BLaER1 treated with 17β-estradiol and CSF1 and Interleukin-3, amounts not matched to agents 10 nM and 100 nM (cell line): ENCODE results near the gene MAS1L.

ENCODE experiments used
- H3K27ac ChIP-seq, 11 experiments: shearing (Covaris generic); formaldehyde crosslinking; 2 replicates each; pipeline ENCODE4 v1.8.1; 2022
- H3K27me3 ChIP-seq, 11 experiments: shearing (Covaris generic); formaldehyde crosslinking; 2 replicates each; pipeline ENCODE4 v1.8.1; 2022
- H3K36me3 ChIP-seq, 11 experiments: shearing (Covaris generic); formaldehyde crosslinking; 2 replicates each; pipeline ENCODE4 v1.8.1; 2022
- H3K4me1 ChIP-seq, 10 experiments: shearing (Covaris generic); formaldehyde crosslinking; 2 replicates each; pipeline ENCODE4 v1.8.1; 2022
- H3K4me2 ChIP-seq, 11 experiments: shearing (Covaris generic); formaldehyde crosslinking; 2 replicates each; pipeline ENCODE4 v1.8.1; 2022
- H3K4me3 ChIP-seq, 10 experiments: shearing (Covaris generic); formaldehyde crosslinking; 2 replicates each; pipeline ENCODE4 v1.8.1; 2022
- H3K9ac ChIP-seq, 11 experiments: shearing (Covaris generic); formaldehyde crosslinking; 2 replicates each; pipeline ENCODE4 v1.8.1; 2022
- H3K9me3 ChIP-seq, 11 experiments: shearing (Covaris generic); formaldehyde crosslinking; replicated peaks in 1 of 11; 2 replicates each; pipeline ENCODE4 v1.8.1; 2022
- H4K20me1 ChIP-seq, 11 experiments: shearing (Covaris generic); formaldehyde crosslinking; 2 replicates each; pipeline ENCODE4 v1.8.1; 2022
- Cebpa-rat ChIP-seq, 11 experiments: shearing (Covaris generic); IDR thresholded peaks; 2 replicates each; pipeline ENCODE4 v1.8.1; 2022

The MAS1L gene

GRCh38 chr6:29487660-29488059 lies at the start of gene MAS1L:
MAS1L (minus strand) TSS chr6:29487956; CDS start chr6:29487902, 54 bp downstream.
- Histone ChIP-seq H3K27me3 (no peaks in the 10 kb centered on the region), H3K9me3 (peaks cover 0 to 1% (median 0%) of the 10 kb centered on the region in 11 experiments; a peak in 5 of 22 replicates), H4K20me1 (no peaks in the 10 kb centered on the region), H3K4me1 (peaks cover 10 to 17% (median 12%) of the 10 kb centered on the region in 10 experiments; a peak in 18 of 20 replicates), H3K9ac (no peak within 1 kb of the TSS), H3K4me2 (no peak within 1 kb of the TSS), H3K4me3 (no peak within 1 kb of the TSS), H3K36me3 (no peaks in the 10 kb centered on the region), H3K27ac (no peak within 1 kb of the TSS)
- no peak for TF ChIP-seq Cebpa-rat (IDR thresholded peaks at IDR 0.05)

GRCh38 chr6:29532320-29532951 lies 44.7 kb upstream of the MAS1L start:
- Histone ChIP-seq H3K27ac (no peak overlapping the region), H3K4me2 (no peak overlapping the region), H3K36me3 (no peaks in the 10 kb centered on the region), H3K9ac (no peak overlapping the region), H3K27me3 (no peaks in the 10 kb centered on the region), H3K4me1 (no peaks in the 10 kb centered on the region), H3K4me3 (no peak overlapping the region), H4K20me1 (no peaks in the 10 kb centered on the region), H3K9me3 (no peaks in the 10 kb centered on the region)
- no peak for TF ChIP-seq Cebpa-rat (IDR thresholded peaks at IDR 0.05)

- TF ChIP-seq Cebpa-rat (IDR thresholded peaks at IDR 0.05) = no peak
- Histone ChIP-seq H3K9me3 (no peaks in the 10 kb centered on the region), H3K27me3 (no peaks in the 10 kb centered on the region), H3K36me3 (no peaks in the 10 kb centered on the region), H3K4me3 (no peak overlapping the region), H4K20me1 (no peaks in the 10 kb centered on the region), H3K4me1 (no peaks in the 10 kb centered on the region), H3K4me2 (no peak overlapping the region), H3K27ac (no peak overlapping the region), H3K9ac (no peak overlapping the region)
Observed at GRCh38 chr6:29531668-29532067, 43.9 kb upstream of the MAS1L start.

GRCh38 chr6:29530671-29531310 lies 43.0 kb upstream of the MAS1L start:
- Histone ChIP-seq H3K4me2 (no peak overlapping the region), H3K4me1 (no peaks in the 10 kb centered on the region), H3K36me3 (no peaks in the 10 kb centered on the region), H3K4me3 (no peak overlapping the region), H4K20me1 (no peaks in the 10 kb centered on the region), H3K27me3 (no peaks in the 10 kb centered on the region), H3K9ac (no peak overlapping the region), H3K9me3 (no peaks in the 10 kb centered on the region), H3K27ac (no peak overlapping the region)
- TF ChIP-seq Cebpa-rat (IDR thresholded peaks at IDR 0.05) = no peak

- Histone ChIP-seq H3K9ac (no peak overlapping the region), H3K4me2 (no peak overlapping the region), H3K36me3 (no peaks in the 10 kb centered on the region), H3K4me1 (no peaks in the 10 kb centered on the region), H3K27ac (no peak overlapping the region), H3K4me3 (no peak overlapping the region), H3K9me3 (no peaks in the 10 kb centered on the region), H4K20me1 (no peaks in the 10 kb centered on the region), H3K27me3 (no peaks in the 10 kb centered on the region)
- TF ChIP-seq Cebpa-rat (IDR thresholded peaks at IDR 0.05) = no peak
Observed at GRCh38 chr6:29529956-29530355, 42.2 kb upstream of the MAS1L start.

- Histone ChIP-seq H3K9ac (no peak overlapping the region), H3K36me3 (no peaks in the 10 kb centered on the region), H3K9me3 (no peaks in the 10 kb centered on the region; a peak in 1 of 22 replicates), H3K27me3 (no peaks in the 10 kb centered on the region), H3K4me2 (no peak overlapping the region), H3K4me1 (no peaks in the 10 kb centered on the region), H3K4me3 (no peak overlapping the region), H3K27ac (no peak overlapping the region), H4K20me1 (no peaks in the 10 kb centered on the region)
- TF ChIP-seq Cebpa-rat (IDR thresholded peaks at IDR 0.05) = no peak
Observed at GRCh38 chr6:29528988-29529560, 41.3 kb upstream of the MAS1L start.

GRCh38 chr6:29528300-29528931 lies 40.7 kb upstream of the MAS1L start:
- no peak for TF ChIP-seq Cebpa-rat (IDR thresholded peaks at IDR 0.05)
- H3K9ac ChIP-seq = no peak overlapping the region

GRCh38 chr6:29527564-29527963 lies 39.8 kb upstream of the MAS1L start:
- Histone ChIP-seq H3K4me3 (no peak overlapping the region), H3K4me1 (no peaks in the 10 kb centered on the region), H3K4me2 (no peak overlapping the region), H3K9ac (no peak overlapping the region), H4K20me1 (no peaks in the 10 kb centered on the region), H3K27me3 (no peaks in the 10 kb centered on the region), H3K27ac (no peak overlapping the region), H3K36me3 (no peaks in the 10 kb centered on the region), H3K9me3 (peaks cover 5 to 12% (median 10%) of the 10 kb centered on the region in 11 experiments; a peak in 21 of 22 replicates)
- TF ChIP-seq Cebpa-rat (IDR thresholded peaks at IDR 0.05) = no peak

More at GRCh38 chr6:29528300-29528931, 40.7 kb upstream of the MAS1L start:
- Histone ChIP-seq H3K27ac (no peak overlapping the region), H3K4me1 (no peaks in the 10 kb centered on the region), H3K4me3 (no peak overlapping the region), H3K4me2 (no peak overlapping the region), H3K9me3 (peaks cover 2 to 3% (median 3%) of the 10 kb centered on the region in 11 experiments; a peak in 21 of 22 replicates), H3K36me3 (no peaks in the 10 kb centered on the region), H4K20me1 (no peaks in the 10 kb centered on the region), H3K27me3 (no peaks in the 10 kb centered on the region)

GRCh38 chr6:29527126-29527525 lies 39.4 kb upstream of the MAS1L start:
- H3K9me3 ChIP-seq = peaks cover 5 to 16% (median 12%) of the 10 kb centered on the region in 11 experiments; a peak in 21 of 22 replicates
- H3K4me1 ChIP-seq = no peaks in the 10 kb centered on the region
- no peak overlapping the region for H3K27ac ChIP-seq
- H3K4me3 ChIP-seq = no peak overlapping the region
- no peak for TF ChIP-seq Cebpa-rat (IDR thresholded peaks at IDR 0.05)
- H3K27me3 ChIP-seq = no peaks in the 10 kb centered on the region
- no peak overlapping the region for H3K4me2 ChIP-seq
- no peaks in the 10 kb centered on the region for H4K20me1 ChIP-seq
- H3K36me3 ChIP-seq = no peaks in the 10 kb centered on the region
- H3K9ac ChIP-seq = no peak overlapping the region
